Tongue (tissue), 2 donors: ENCODE data around the gene NUP98. TPM values are rescaled to one million over a fixed set of nuclear protein-coding genes. Genes with fewer than 3 reads are reported as not detected.
"Not testable (repeated sequence)": the region's sequence is repeated elsewhere in the genome, so short reads cannot be mapped to it uniquely, and the experiment has no call there.

Source experiments
- DNase-seq: peaks from one replicate; pipeline ENCODE4 v3.0.0-alpha.2; 2015
- total RNA-seq: library from RNA; depleted of rRNA; stranded (reverse); fragments of >200 nt; gene quantifications from one replicate; pipeline ENCODE4 v1.2.3, GENCODE V29; 2014

Gene NUP98
- total RNA-seq, 1 donor from 2014 or later, result 138 TPM

GRCh38 chr11:3825473-3826154 is 28.3 kb upstream of the NUP98 start:
- no peak for DNase-seq

- peak; percentile 50 for DNase-seq
Measured at GRCh38 chr11:3824714-3825472, 27.5 kb upstream of the NUP98 start.

- no peak for DNase-seq
Measured at GRCh38 chr11:3823762-3824506, 26.6 kb upstream of the NUP98 start.

GRCh38 chr11:3823303-3823702 is 25.9 kb upstream of the NUP98 start:
- no peak for DNase-seq

- DNase-seq, result no peak
Measured at GRCh38 chr11:3822312-3822711, 25.0 kb upstream of the NUP98 start.

GRCh38 chr11:3820971-3821370 is 23.6 kb upstream of the NUP98 start:
- DNase-seq, result no peak

- no peak for DNase-seq
Measured at GRCh38 chr11:3817181-3817800, 19.9 kb upstream of the NUP98 start.

GRCh38 chr11:3816673-3817072 is 19.3 kb upstream of the NUP98 start:
- DNase-seq, result no peak

GRCh38 chr11:3815845-3816244 is 18.5 kb upstream of the NUP98 start:
- DNase-seq, result no peak

GRCh38 chr11:3814832-3815231 is 17.5 kb upstream of the NUP98 start:
- DNase-seq, result not testable (repeated sequence)

- no peak for DNase-seq
Measured at GRCh38 chr11:3810951-3811350, 13.6 kb upstream of the NUP98 start.

- no peak for DNase-seq
Measured at GRCh38 chr11:3810446-3810845, 13.1 kb upstream of the NUP98 start.

- no peak for DNase-seq
Measured at GRCh38 chr11:3809624-3809928, 12.2 kb upstream of the NUP98 start.

- peak; percentile 30 for DNase-seq
Measured at GRCh38 chr11:3808861-3809623, 11.7 kb upstream of the NUP98 start.

GRCh38 chr11:3807909-3808860 is 10.8 kb upstream of the NUP98 start, which contains the start of gene PGAP2:
Gene PGAP2, plus strand, starts transcription at chr11:3808560. Its CDS starts 2,700 bp downstream, at chr11:3811260.
- peak; percentile 73 for DNase-seq

- no peak for DNase-seq
Measured at GRCh38 chr11:3803726-3804495, 6.6 kb upstream of the NUP98 start.

- DNase-seq, result no peak
Measured at GRCh38 chr11:3802011-3802790, 4.8 kb upstream of the NUP98 start.

GRCh38 chr11:3799873-3800272 is 2.5 kb upstream of the NUP98 start:
- no peak for DNase-seq

GRCh38 chr11:3799143-3799542 is 1.8 kb upstream of the NUP98 start:
- no peak for DNase-seq
